HepG2 (cell line): ENCODE results near the gene PRICKLE2. TPM values are rescaled to one million over a fixed set of nuclear protein-coding genes. Genes with fewer than 3 reads are reported as not detected.

Experiments
- ATAC-seq: fragments of 200-7000 bp; cut with Tn5 transposase; 3 replicates; pipeline ENCODE4 v1.9.1; 2020; ENCODE audit warnings: mild to moderate bottlenecking, moderate library complexity
- BruUV-seq: library from RNA; stranded (reverse); fragments of 400-500 nt; replicated peaks from 2 replicates; lab custom pipeline; 2021; lab: Mats Ljungman, UMichigan
- CTCF ChIA-PET: fragments of 300-600 bp; formaldehyde crosslinking; extraction: SDS; loops from one replicate; lab custom pipeline; 2021; ENCODE audit warnings: low total read pairs, inconsistent platforms, low intra/inter-chr PET ratio; lab: Yijun Ruan, JAX
- POLR2A ChIA-PET: fragments of 350-600 bp; sonication (Branson Sonifier 250); formaldehyde crosslinking; loops from one replicate; lab custom pipeline; 2020; ENCODE audit warnings: antibody characterized with exemption, inconsistent platforms; lab: Yijun Ruan, JAX
- DNase-seq: peaks from one replicate; pipeline ENCODE4 v3.0.0-alpha.2; 2015; ENCODE audit warnings: low spot score
- FAIRE-seq: peaks from 3 replicates; lab custom pipeline; 2011; peaks lifted over from hg19 to GRCh38; lab: Jason Lieb, UNC
- H2AFZ ChIP-seq: one replicate; pipeline ENCODE4 v1.6.1; 2011; ENCODE audit warnings: low read length, inconsistent platforms
- H3K27ac ChIP-seq: fragments of 300-600 bp; 3 replicates; pipeline ENCODE4 v1.8.0; 2011; ENCODE audit warnings: mixed run types, mild to moderate bottlenecking, mixed read lengths, low read length, inconsistent platforms; ENCODE audit not compliant: insufficient read depth; ENCODE audit errors: extremely low read length
- H3K27me3 ChIP-seq, 2 experiments: fragments of 200-600 bp in 1 of 2; 2 replicates in 1 of 2; 3 replicates in 1 of 2; pipeline versions ENCODE4 v1.6.0 to v1.8.0; 2011; ENCODE audit warnings: low read length in 2 of 2, mild to moderate bottlenecking in 2 of 2, moderate library complexity in 2 of 2, inconsistent platforms in 1 of 2; ENCODE audit not compliant: insufficient read depth in 2 of 2, control insufficient read depth in 1 of 2
- H3K36me3 ChIP-seq, 2 experiments: fragments of 200-600 bp in 1 of 2; replicated peaks in 1 of 2; 2 replicates in 1 of 2; 3 replicates in 1 of 2; pipeline versions ENCODE4 v1.5.1 to v1.8.0; 2011; ENCODE audit warnings: low read length in 2 of 2, inconsistent platforms in 1 of 2; ENCODE audit not compliant: insufficient read depth in 2 of 2, control insufficient read depth in 1 of 2
- H3K4me1 ChIP-seq: 2 replicates; pipeline ENCODE4 v1.5.1; 2012; ENCODE audit warnings: low read length, inconsistent platforms; ENCODE audit not compliant: insufficient read depth
- H3K4me2 ChIP-seq: 2 replicates; pipeline ENCODE4 v1.6.0; 2011; ENCODE audit warnings: low read depth, low read length, inconsistent platforms
- H3K4me3 ChIP-seq, 3 experiments: fragments of 200-600 bp in 1 of 3; sonication (generic), shearing (Covaris generic) in 1 of 3; replicated peaks in 1 of 3; 2 replicates each; pipeline ENCODE4 v1.5.1; 2011 to 2016; ENCODE audit warnings: low read length in 3 of 3, inconsistent platforms in 2 of 3, low read depth in 2 of 3, mild to moderate bottlenecking in 2 of 3, control low read depth in 1 of 3, mixed read lengths in 1 of 3; ENCODE audit not compliant: insufficient read depth in 1 of 3
- H3K79me2 ChIP-seq: one replicate; pipeline ENCODE4 v1.6.1; 2011; ENCODE audit warnings: low read length, inconsistent platforms; ENCODE audit not compliant: insufficient read depth
- H3K9ac ChIP-seq: 2 replicates; pipeline ENCODE4 v1.6.0; 2011; ENCODE audit warnings: mild to moderate bottlenecking, low read depth, low read length, inconsistent platforms; ENCODE audit not compliant: insufficient read depth
- H3K9me3 ChIP-seq: 2 replicates; pipeline ENCODE4 v1.5.1; 2012; ENCODE audit warnings: mild to moderate bottlenecking, low read length
- H4K20me1 ChIP-seq: 2 replicates; pipeline ENCODE4 v1.6.0; 2011; ENCODE audit warnings: inconsistent platforms, mild to moderate bottlenecking, low read length, moderate library complexity; ENCODE audit not compliant: insufficient read depth
- AGO2 ChIP-seq: fragments of 200-400 bp; formaldehyde crosslinking; optimal IDR thresholded peaks from 2 replicates; pipeline ENCODE3; 2017; ENCODE audit warnings: mild to moderate bottlenecking, low read depth, low read length, moderate library complexity
- ATAD3A ChIP-seq: sonication (generic); formaldehyde crosslinking; IDR thresholded peaks from 2 replicates; pipeline ENCODE4 v1.4.0; 2020; ENCODE audit warnings: missing genetic modification reagents
- CEBPB ChIP-seq: IDR thresholded peaks from 2 replicates; pipeline ENCODE4 v1.6.1; 2011; ENCODE audit warnings: low read depth, low read length, improper control_type of control experiment, borderline replicate concordance
- CEBPG ChIP-seq: IDR thresholded peaks from 2 replicates; pipeline ENCODE4 v1.6.1; 2016
- FOXM1 ChIP-seq: sonication (generic); formaldehyde crosslinking; IDR thresholded peaks from 2 replicates; pipeline ENCODE4 v1.5.0; 2020; ENCODE audit warnings: missing genetic modification reagents
- SKI ChIP-seq: fragments of 450-650 bp; IDR thresholded peaks from one replicate; pipeline ENCODE4 v1.6.1; 2018; ENCODE audit warnings: mild to moderate bottlenecking; ENCODE audit not compliant: partially characterized antibody
- SNAPC2 ChIP-seq: sonication (generic); formaldehyde crosslinking; IDR thresholded peaks from 2 replicates; pipeline ENCODE4 v1.8.1; 2022; ENCODE audit warnings: mild to moderate bottlenecking, missing genetic modification reagents
- TFE3 ChIP-seq: IDR thresholded peaks from 2 replicates; pipeline ENCODE4 v1.6.1; 2016
- ZNF101 ChIP-seq: sonication (generic); formaldehyde crosslinking; IDR thresholded peaks from 2 replicates; pipeline ENCODE4 v1.4.0; 2020; ENCODE audit warnings: mild to moderate bottlenecking, low read depth, missing genetic modification reagents, borderline replicate concordance
- ZNF383 ChIP-seq: sonication (generic); formaldehyde crosslinking; IDR thresholded peaks from 2 replicates; pipeline ENCODE4 v1.4.0; 2020; ENCODE audit warnings: missing genetic modification reagents, mild to moderate bottlenecking, borderline replicate concordance
- ZNF557 ChIP-seq: sonication (generic); formaldehyde crosslinking; IDR thresholded peaks from 2 replicates; pipeline ENCODE4 v1.4.0; 2020; ENCODE audit warnings: missing genetic modification reagents
- WGBS: methylation state at CpG from one replicate; pipeline ENCODE4 v1.1.6; 2017; ENCODE audit warnings: low lambda C conversion rate; 5-methylcytosine and 5-hydroxymethylcytosine counted together
- in situ Hi-C: cut with HindIII; loops from 2 replicates; pipeline ENCODE4 v1.10.0; 2017; ENCODE audit warnings: low pct_unique_long_range_greater_than_20kb; ENCODE audit not compliant: extremely low pct_ligation_motif_present
- intact Hi-C: fragments of 100-400 bp; cut with micrococcal nuclease; formaldehyde crosslinking; loops from one replicate; pipeline ENCODE4 v1.10.0; 2022; ENCODE audit not compliant: unreplicated experiment
- polyA plus RNA-seq, 8 experiments: library from polyadenylated mRNA; depleted of rRNA in 3 of 8; stranded (reverse) in 7 of 8; unstranded in 1 of 8; fragments of >200 nt; fragmentation: Illumina TruSeq in 4 of 8; extraction: Trizol in 4 of 8; gene quantifications; 2 replicates each; pipeline versions ENCODE4 v1.2.1 to v1.2.3, GENCODE V29; 2011 to 2016; ENCODE audit warnings: low read depth in 4 of 8, missing spikeins in 1 of 8, mixed read lengths in 1 of 8; ENCODE audit not compliant: insufficient read depth in 1 of 8
- total RNA-seq, 5 experiments: library from RNA; depleted of rRNA; stranded (reverse); fragments of >200 nt; fragmentation: Illumina TruSeq; extraction: Trizol; gene quantifications; 2 replicates each; pipeline ENCODE4 v1.2.3, GENCODE V29; 2016; ENCODE audit warnings: low read depth in 1 of 5

PRICKLE2 gene
- total and polyA plus RNA-seq, 2 of the 13 experiments (the other 11 are each of a cell fraction or from before 2014, with no cell fraction given): 0.01 to 0.07 TPM

- no peaks in the 10 kb centered on the region for H3K79me2 ChIP-seq
- no peak overlapping the region for H2AFZ ChIP-seq
- no TSS peak for BruUV-seq
- no peak overlapping the region for H3K4me2 ChIP-seq
- H3K36me3 ChIP-seq: no peaks in the 10 kb centered on the region
- no peak overlapping the region for H3K9ac ChIP-seq
- DNase-seq: no peak
- WGBS: 39% methylated on average over 5 of the region's 5 CpGs
- no peak for FAIRE-seq
- H3K27ac ChIP-seq: no peak overlapping the region
- peaks cover 16% of the 10 kb centered on the region for H3K4me1 ChIP-seq
- H3K27me3 ChIP-seq: no peaks in the 10 kb centered on the region
- no peaks in the 10 kb centered on the region for H3K9me3 ChIP-seq
- no peak overlapping the region for H3K4me3 ChIP-seq
- TF ChIP-seq FOXM1: no peak
- TF ChIP-seq SKI: no peak
- TF ChIP-seq ZNF557 (CRISPR knock-in tag): no peak
- TF ChIP-seq CEBPG (CRISPR knock-in tag): 0 out of 2 replicates have a peak, but pooled peaks have one; percentile 15
- TF ChIP-seq SNAPC2 (CRISPR knock-in tag): no peak
- no peak for TF ChIP-seq ATAD3A (CRISPR knock-in tag)
- no peak for TF ChIP-seq ZNF101
- TF ChIP-seq ZNF383 (CRISPR knock-in tag): no peak
- TF ChIP-seq TFE3 (CRISPR knock-in tag): no peak
- no peak for TF ChIP-seq AGO2
- peak; percentile 69; the same call in 1 of the 2 replicates for TF ChIP-seq CEBPB
- intact Hi-C loops (loop anchor here (2.0 kb wide), 1 partner anchor 43 kb away; no protein-coding TSS in a partner anchor), in situ Hi-C loops (no loop called here)
- no peaks in the 10 kb centered on the region for H4K20me1 ChIP-seq
- ChIA-PET POLR2A (no interaction called here), CTCF (no interaction called here)
- ATAC-seq: no peak
Observed at GRCh38 chr3:64151342-64151871, 73.9 kb downstream of the PRICKLE2 start.
